ENCODE results near the gene HOXB1.

DNA sequence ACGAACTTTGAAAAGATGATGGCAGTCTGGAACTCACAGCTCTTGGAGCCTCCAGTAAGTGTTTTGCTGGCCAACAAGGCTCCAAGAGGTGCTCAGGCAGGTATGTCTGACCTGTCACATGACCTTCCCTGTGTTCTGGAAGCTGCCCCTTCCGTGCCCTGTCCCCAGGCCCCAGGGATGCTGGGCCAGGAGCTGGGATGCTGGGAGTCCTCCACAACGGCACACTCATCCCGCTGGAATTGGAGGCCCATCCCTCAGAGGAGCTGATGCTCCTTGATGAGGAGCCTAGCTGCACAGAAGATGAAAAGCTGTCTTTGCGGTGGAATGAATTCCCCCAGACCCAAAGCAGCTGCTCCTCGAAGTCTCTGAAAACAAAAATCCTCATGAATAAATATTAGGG lies 47.8 kb downstream of the HOXB1 start:
- TF ChIP-seq POLR2A (IDR thresholded peaks at IDR 0.05; ENCODE audit: low read depth, low read length) (no peak), POLR2AphosphoS5 (IDR thresholded peaks at IDR 0.05; ENCODE audit: insufficient read depth, low read depth, low read length) (no peak), EZH2 (IDR thresholded peaks at IDR 0.05; ENCODE audit: borderline replicate concordance, low read depth, low read length, severe bottlenecking) (no peak), MYC (IDR thresholded peaks at IDR 0.05; ENCODE audit: low read depth, low read length) (no peak)
- TF ChIP-seq, protein P1, sequence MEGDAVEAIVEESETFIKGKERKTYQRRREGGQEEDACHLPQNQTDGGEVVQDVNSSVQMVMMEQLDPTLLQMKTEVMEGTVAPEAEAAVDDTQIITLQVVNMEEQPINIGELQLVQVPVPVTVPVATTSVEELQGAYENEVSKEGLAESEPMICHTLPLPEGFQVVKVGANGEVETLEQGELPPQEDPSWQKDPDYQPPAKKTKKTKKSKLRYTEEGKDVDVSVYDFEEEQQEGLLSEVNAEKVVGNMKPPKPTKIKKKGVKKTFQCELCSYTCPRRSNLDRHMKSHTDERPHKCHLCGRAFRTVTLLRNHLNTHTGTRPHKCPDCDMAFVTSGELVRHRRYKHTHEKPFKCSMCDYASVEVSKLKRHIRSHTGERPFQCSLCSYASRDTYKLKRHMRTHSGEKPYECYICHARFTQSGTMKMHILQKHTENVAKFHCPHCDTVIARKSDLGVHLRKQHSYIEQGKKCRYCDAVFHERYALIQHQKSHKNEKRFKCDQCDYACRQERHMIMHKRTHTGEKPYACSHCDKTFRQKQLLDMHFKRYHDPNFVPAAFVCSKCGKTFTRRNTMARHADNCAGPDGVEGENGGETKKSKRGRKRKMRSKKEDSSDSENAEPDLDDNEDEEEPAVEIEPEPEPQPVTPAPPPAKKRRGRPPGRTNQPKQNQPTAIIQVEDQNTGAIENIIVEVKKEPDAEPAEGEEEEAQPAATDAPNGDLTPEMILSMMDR (IDR thresholded peaks at IDR 0.05; ENCODE audit: extremely low read depth in 1 of 2, insufficient read depth in 1 of 2, low read depth in 1 of 2, low read length in 2 of 2) = no peak
